Panc1 (cell line): ENCODE results near the gene DCAF8L2. TPM values are rescaled to one million over a fixed set of nuclear protein-coding genes. Genes with fewer than 3 reads are reported as not detected.

Experiments used
- total RNA-seq: library from RNA; stranded (reverse); gene quantifications from one replicate; pipeline ENCODE4 v1.2.1, GENCODE V29; 2021; ENCODE audit not compliant: unreplicated experiment

The DCAF8L2 gene
- total RNA-seq, 1 experiment from 2014 or later = not detected

Other genes starting within 250 kb of the DCAF8L2 start
- gene PPP4R3C, start 127.0 kb upstream of the DCAF8L2 start, total RNA-seq = not detected
- not detected for gene MAGEB10, start 217.6 kb downstream of the DCAF8L2 start, total RNA-seq